ENCODE data around the gene CATSPERB. TPM values are rescaled to one million over a fixed set of nuclear protein-coding genes. Genes with fewer than 3 reads are reported as not detected.
"Not testable (repeated sequence)": the region's sequence is repeated elsewhere in the genome, so short reads cannot be mapped to it uniquely, and the experiment has no call there.

CATSPERB gene
- total RNA-seq, 1 donor from 2014 or later = 5.6 TPM

GRCh38 chr14:91679273-91679672 is 52.6 kb downstream of the CATSPERB start:
- H3K27ac Mint-ChIP-seq = no peak overlapping the region

GRCh38 chr14:91677687-91678086 is 54.2 kb downstream of the CATSPERB start:
- peaks cover 36% of the 10 kb centered on the region for H3K9me3 Mint-ChIP-seq (ENCODE audit: low read depth)
- H3K27me3 Mint-ChIP-seq; DNase-seq (ENCODE audit: low spot score, unreplicated experiment); H3K4me3 Mint-ChIP-seq (ENCODE audit: low read depth); H3K36me3 Mint-ChIP-seq (ENCODE audit: insufficient read depth); H3K4me1 Mint-ChIP-seq (ENCODE audit: low read depth): not testable (repeated sequence)
- H3K27ac Mint-ChIP-seq = peak overlapping the region; percentile 7

More at GRCh38 chr14:91679273-91679672, 52.6 kb downstream of the CATSPERB start:
- Mint-ChIP-seq H3K27me3 (no peaks in the 10 kb centered on the region), H3K4me1 (ENCODE audit: low read depth) (no peaks in the 10 kb centered on the region), H3K36me3 (ENCODE audit: insufficient read depth) (peaks cover 3% of the 10 kb centered on the region), H3K9me3 (ENCODE audit: low read depth) (peaks cover 32% of the 10 kb centered on the region), H3K4me3 (ENCODE audit: low read depth) (no peak overlapping the region)
- no peak for DNase-seq (ENCODE audit: low spot score, unreplicated experiment)
- TF ChIP-seq CTCF (IDR thresholded peaks at IDR 0.05; ENCODE audit: unreplicated experiment) = no peak

- Mint-ChIP-seq H3K27me3 (no peaks in the 10 kb centered on the region), H3K27ac (no peak overlapping the region), H3K9me3 (ENCODE audit: low read depth) (peaks cover 23% of the 10 kb centered on the region), H3K36me3 (ENCODE audit: insufficient read depth) (no peaks in the 10 kb centered on the region), H3K4me1 (ENCODE audit: low read depth) (no peaks in the 10 kb centered on the region), H3K4me3 (ENCODE audit: low read depth) (no peak overlapping the region)
- no peak for DNase-seq (ENCODE audit: low spot score, unreplicated experiment)
- no peak for TF ChIP-seq CTCF (IDR thresholded peaks at IDR 0.05; ENCODE audit: unreplicated experiment)
Measured at GRCh38 chr14:91674911-91675310, 57.0 kb downstream of the CATSPERB start.

GRCh38 chr14:91669867-91670266 is 62.0 kb downstream of the CATSPERB start:
- Mint-ChIP-seq H3K4me3 (ENCODE audit: low read depth) (no peak overlapping the region), H3K27me3 (no peaks in the 10 kb centered on the region), H3K4me1 (ENCODE audit: low read depth) (no peaks in the 10 kb centered on the region), H3K36me3 (ENCODE audit: insufficient read depth) (peaks cover 1% of the 10 kb centered on the region), H3K27ac (no peak overlapping the region), H3K9me3 (ENCODE audit: low read depth) (peaks cover 4% of the 10 kb centered on the region)
- TF ChIP-seq CTCF (IDR thresholded peaks at IDR 0.05; ENCODE audit: unreplicated experiment) = no peak
- DNase-seq (ENCODE audit: low spot score, unreplicated experiment) = no peak

GRCh38 chr14:91667101-91667500 is 64.8 kb downstream of the CATSPERB start:
- not testable (repeated sequence) for H3K4me1 Mint-ChIP-seq (ENCODE audit: low read depth); H3K4me3 Mint-ChIP-seq (ENCODE audit: low read depth); DNase-seq (ENCODE audit: low spot score, unreplicated experiment); H3K36me3 Mint-ChIP-seq (ENCODE audit: insufficient read depth); H3K27ac Mint-ChIP-seq; H3K9me3 Mint-ChIP-seq (ENCODE audit: low read depth); H3K27me3 Mint-ChIP-seq

GRCh38 chr14:91660790-91661189 is 71.1 kb downstream of the CATSPERB start:
- TF ChIP-seq CTCF (IDR thresholded peaks at IDR 0.05; ENCODE audit: unreplicated experiment) = no peak
- DNase-seq (ENCODE audit: low spot score, unreplicated experiment) = no peak
- Mint-ChIP-seq H3K4me1 (ENCODE audit: low read depth) (no peaks in the 10 kb centered on the region), H3K9me3 (ENCODE audit: low read depth) (no peaks in the 10 kb centered on the region), H3K27me3 (no peaks in the 10 kb centered on the region), H3K4me3 (ENCODE audit: low read depth) (no peak overlapping the region), H3K27ac (no peak overlapping the region), H3K36me3 (ENCODE audit: insufficient read depth) (no peaks in the 10 kb centered on the region)
